K562 (cell line): Measurements from ENCODE around the gene NOM1. TPM values are rescaled to one million over a fixed set of nuclear protein-coding genes. Genes with fewer than 3 reads are reported as not detected.

Experiments
- CBFA2T3 ChIP-seq: fragments of 450-650 bp; IDR thresholded peaks from 2 replicates; pipeline ENCODE4 v1.6.1; 2017
- CHCHD3 ChIP-seq: fragments of 250-450 bp; sonication (Bioruptor Pico); IDR thresholded peaks from 2 replicates; pipeline ENCODE4 v2.1.2; 2022; ENCODE audit warnings: mild to moderate bottlenecking
- CHD2 ChIP-seq: IDR thresholded peaks from 2 replicates; pipeline ENCODE4 v1.6.1; 2011; ENCODE audit warnings: low read depth, low read length
- CHD4 ChIP-seq: fragments of 200-600 bp; sonication (generic); IDR thresholded peaks from 3 replicates; pipeline ENCODE4 v1.6.1; 2012; ENCODE audit warnings: low read depth, mild to moderate bottlenecking, mixed read lengths, low read length, inconsistent platforms; ENCODE audit not compliant: insufficient read depth, insufficient replicate concordance, poor library complexity, severe bottlenecking
- ETV1 ChIP-seq: fragments of 450-650 bp; conservative IDR thresholded peaks from 2 replicates; pipeline ENCODE4 v1.6.1; 2016; ENCODE audit warnings: missing genetic modification characterization, control low read depth, low read depth, missing compliant biosample characterization
- GATAD2B ChIP-seq: fragments of 450-650 bp; IDR thresholded peaks from 2 replicates; pipeline ENCODE4 v1.6.1; 2017; ENCODE audit warnings: mild to moderate bottlenecking, borderline replicate concordance
- JUNB ChIP-seq: fragments of 450-650 bp; formaldehyde crosslinking; conservative IDR thresholded peaks from 2 replicates; pipeline ENCODE4 v1.4.0; 2020; ENCODE audit warnings: mild to moderate bottlenecking
- KDM2B ChIP-seq: fragments of 250-450 bp; sonication (Bioruptor Pico); IDR thresholded peaks from 2 replicates; pipeline ENCODE4 v1.8.0; 2021; ENCODE audit warnings: mild to moderate bottlenecking, moderate library complexity
- KDM4B ChIP-seq, 2 experiments: fragments of 450-650 bp in 1 of 2; sonication (generic) in 1 of 2; IDR thresholded peaks; 2 replicates each; pipeline ENCODE4 v1.6.1; 2016 to 2017; ENCODE audit warnings: borderline replicate concordance in 2 of 2, antibody characterized with exemption in 1 of 2, low read depth in 1 of 2, mild to moderate bottlenecking in 1 of 2
- MXI1 ChIP-seq: IDR thresholded peaks from 2 replicates; pipeline ENCODE4 v1.6.1; 2011; ENCODE audit warnings: low read depth, mild to moderate bottlenecking, improper control_type of control experiment, low read length
- PCBP2 ChIP-seq: fragments of 200-400 bp; formaldehyde crosslinking; IDR thresholded peaks from 2 replicates; pipeline ENCODE4 v1.6.1; 2018; ENCODE audit warnings: low read length, low read depth, mild to moderate bottlenecking, moderate library complexity; ENCODE audit not compliant: poor library complexity, severe bottlenecking
- RBM22 ChIP-seq: fragments of 200-400 bp; formaldehyde crosslinking; IDR thresholded peaks from 2 replicates; pipeline ENCODE4 v1.6.1; 2018; ENCODE audit warnings: low read length, low read depth; ENCODE audit not compliant: poor library complexity, severe bottlenecking
- STAG1 ChIP-seq: sonication (generic); formaldehyde crosslinking; IDR thresholded peaks from 2 replicates; pipeline ENCODE4 v1.5.0; 2020; ENCODE audit warnings: missing genetic modification reagents, borderline replicate concordance
- ZC3H8 ChIP-seq: fragments of 450-650 bp; IDR thresholded peaks from 2 replicates; pipeline ENCODE4 v1.6.1; 2017
- ZNF561 ChIP-seq: fragments of 450-650 bp; formaldehyde crosslinking; conservative IDR thresholded peaks from 2 replicates; pipeline ENCODE4 v1.4.0; 2020; ENCODE audit warnings: mild to moderate bottlenecking, moderate library complexity
- ZNF76 ChIP-seq: fragments of 250-450 bp; sonication (Bioruptor Pico); IDR thresholded peaks from 2 replicates; pipeline ENCODE4 v1.4.0; 2020; ENCODE audit warnings: mild to moderate bottlenecking, moderate library complexity, borderline replicate concordance
- polyA plus RNA-seq, 8 experiments: library from polyadenylated mRNA; depleted of rRNA in 4 of 8; stranded (reverse) in 5 of 8; unstranded in 3 of 8; fragments of >200 nt; fragmentation: Nextera tagmentation in 2 of 8; fragmentation: Illumina TruSeq in 1 of 8; extraction: Ambion mirVana in 2 of 8; extraction: Trizol in 1 of 8; gene quantifications; 2 replicates each; pipeline versions ENCODE4 v1.2.1 to v1.2.3, GENCODE V29; 2011 to 2014; ENCODE audit warnings: inconsistent platforms in 1 of 8, missing spikeins in 1 of 8
- total RNA-seq, 7 experiments: library from RNA; depleted of rRNA in 6 of 7; stranded (reverse); fragments of >200 nt in 6 of 7; fragmentation: Illumina TruSeq in 2 of 7; extraction: Trizol in 2 of 7; gene quantifications; 2 replicates each; pipeline versions ENCODE4 v1.2.1 to v1.2.3, GENCODE V29; 2011 to 2021; ENCODE audit warnings: low replicate concordance in 1 of 7
- TF ChIP-seq, protein P1 (sequence below): fragments of 250-450 bp; sonication (Bioruptor Pico); IDR thresholded peaks from 2 replicates; pipeline ENCODE4 v1.8.0; 2022; ENCODE audit warnings: inconsistent platforms
- TF ChIP-seq, protein P2 (sequence below): sonication (generic); formaldehyde crosslinking; IDR thresholded peaks from 2 replicates; pipeline ENCODE4 v1.8.1; 2023; ENCODE audit warnings: mild to moderate bottlenecking, missing genetic modification reagents
- TF ChIP-seq, protein P3 (sequence below): fragments of 450-650 bp; IDR thresholded peaks from 2 replicates; pipeline ENCODE4 v1.6.1; 2016; ENCODE audit warnings: antibody characterized with exemption
- TF ChIP-seq, protein P4 (sequence below), 2 experiments: IDR thresholded peaks; 2 replicates each; pipeline ENCODE4 v1.6.1; 2012; ENCODE audit warnings: improper control_type of control experiment in 2 of 2, low read depth in 2 of 2, low read length in 2 of 2, borderline replicate concordance in 1 of 2

NOM1 gene
- total and polyA plus RNA-seq, 9 of the 15 experiments (the other 6 are each of a cell fraction or from before 2014, with no cell fraction given): 6.8 to 47.3 (median 37.4) TPM

DNA sequence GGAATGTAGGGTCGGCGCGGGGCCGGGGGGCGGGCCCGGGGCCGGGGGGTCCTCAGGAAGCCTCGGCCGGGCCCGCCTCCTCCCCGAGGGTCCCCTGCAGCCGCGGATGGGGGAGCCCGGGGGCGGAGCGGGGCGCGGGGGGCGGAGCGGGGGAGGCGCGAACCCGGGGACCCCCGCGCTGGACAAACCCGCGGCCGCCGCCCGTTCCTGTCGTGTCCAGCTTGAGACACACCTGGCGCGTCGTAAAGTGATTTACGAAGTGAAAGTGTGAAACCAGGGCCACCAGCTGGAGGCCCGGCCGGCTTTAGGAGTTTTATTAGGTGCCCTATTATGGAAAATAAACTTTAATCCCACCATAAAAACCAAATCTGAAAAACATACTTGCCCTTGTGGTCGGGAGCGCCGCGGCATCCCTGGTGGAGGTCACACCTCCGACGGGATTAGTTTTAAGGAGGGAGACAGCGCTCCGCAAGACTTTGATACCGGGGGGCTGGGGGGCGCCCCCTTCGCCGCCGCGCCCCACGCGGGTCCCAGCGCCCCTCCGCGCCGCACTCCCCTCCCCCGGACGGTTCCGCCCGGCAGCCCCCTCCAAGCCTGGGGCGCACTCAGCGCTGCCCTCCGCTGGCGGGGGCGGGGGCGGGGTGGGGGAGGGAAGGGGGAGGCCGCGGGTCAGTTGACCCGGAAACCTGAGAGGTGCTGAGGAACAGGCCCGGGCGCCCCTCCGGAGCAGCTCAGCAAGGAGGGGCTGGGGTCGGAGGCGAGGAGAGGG is 50.6 kb downstream of the NOM1 start (continued):
- TF ChIP-seq, protein P1, sequence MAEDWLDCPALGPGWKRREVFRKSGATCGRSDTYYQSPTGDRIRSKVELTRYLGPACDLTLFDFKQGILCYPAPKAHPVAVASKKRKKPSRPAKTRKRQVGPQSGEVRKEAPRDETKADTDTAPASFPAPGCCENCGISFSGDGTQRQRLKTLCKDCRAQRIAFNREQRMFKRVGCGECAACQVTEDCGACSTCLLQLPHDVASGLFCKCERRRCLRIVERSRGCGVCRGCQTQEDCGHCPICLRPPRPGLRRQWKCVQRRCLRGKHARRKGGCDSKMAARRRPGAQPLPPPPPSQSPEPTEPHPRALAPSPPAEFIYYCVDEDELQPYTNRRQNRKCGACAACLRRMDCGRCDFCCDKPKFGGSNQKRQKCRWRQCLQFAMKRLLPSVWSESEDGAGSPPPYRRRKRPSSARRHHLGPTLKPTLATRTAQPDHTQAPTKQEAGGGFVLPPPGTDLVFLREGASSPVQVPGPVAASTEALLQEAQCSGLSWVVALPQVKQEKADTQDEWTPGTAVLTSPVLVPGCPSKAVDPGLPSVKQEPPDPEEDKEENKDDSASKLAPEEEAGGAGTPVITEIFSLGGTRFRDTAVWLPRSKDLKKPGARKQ (CRISPR knock-in tag): no peak
- TF ChIP-seq KDM2B (CRISPR knock-in tag) (peak; percentile 64; the same call in 1 of the 2 replicates), CHCHD3 (CRISPR knock-in tag) (no peak), ETV1 (no peak), PCBP2 (no peak), CHD2 (no peak), JUNB (CRISPR knock-in tag) (no peak), RBM22 (no peak), ZNF561 (CRISPR knock-in tag) (no peak), CHD4 (no peak), GATAD2B (no peak), CBFA2T3 (no peak), MXI1 (no peak), ZC3H8 (no peak), ZNF76 (no peak), KDM4B (IDR thresholded peaks at IDR 0.05; ENCODE audit: borderline replicate concordance in 2 of 2, low read depth in 1 of 2) (no peak), STAG1 (CRISPR knock-in tag) (no peak)
- TF ChIP-seq, protein P2, sequence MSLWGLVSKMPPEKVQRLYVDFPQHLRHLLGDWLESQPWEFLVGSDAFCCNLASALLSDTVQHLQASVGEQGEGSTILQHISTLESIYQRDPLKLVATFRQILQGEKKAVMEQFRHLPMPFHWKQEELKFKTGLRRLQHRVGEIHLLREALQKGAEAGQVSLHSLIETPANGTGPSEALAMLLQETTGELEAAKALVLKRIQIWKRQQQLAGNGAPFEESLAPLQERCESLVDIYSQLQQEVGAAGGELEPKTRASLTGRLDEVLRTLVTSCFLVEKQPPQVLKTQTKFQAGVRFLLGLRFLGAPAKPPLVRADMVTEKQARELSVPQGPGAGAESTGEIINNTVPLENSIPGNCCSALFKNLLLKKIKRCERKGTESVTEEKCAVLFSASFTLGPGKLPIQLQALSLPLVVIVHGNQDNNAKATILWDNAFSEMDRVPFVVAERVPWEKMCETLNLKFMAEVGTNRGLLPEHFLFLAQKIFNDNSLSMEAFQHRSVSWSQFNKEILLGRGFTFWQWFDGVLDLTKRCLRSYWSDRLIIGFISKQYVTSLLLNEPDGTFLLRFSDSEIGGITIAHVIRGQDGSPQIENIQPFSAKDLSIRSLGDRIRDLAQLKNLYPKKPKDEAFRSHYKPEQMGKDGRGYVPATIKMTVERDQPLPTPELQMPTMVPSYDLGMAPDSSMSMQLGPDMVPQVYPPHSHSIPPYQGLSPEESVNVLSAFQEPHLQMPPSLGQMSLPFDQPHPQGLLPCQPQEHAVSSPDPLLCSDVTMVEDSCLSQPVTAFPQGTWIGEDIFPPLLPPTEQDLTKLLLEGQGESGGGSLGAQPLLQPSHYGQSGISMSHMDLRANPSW (CRISPR knock-in tag): no peak
- TF ChIP-seq, protein P3, sequence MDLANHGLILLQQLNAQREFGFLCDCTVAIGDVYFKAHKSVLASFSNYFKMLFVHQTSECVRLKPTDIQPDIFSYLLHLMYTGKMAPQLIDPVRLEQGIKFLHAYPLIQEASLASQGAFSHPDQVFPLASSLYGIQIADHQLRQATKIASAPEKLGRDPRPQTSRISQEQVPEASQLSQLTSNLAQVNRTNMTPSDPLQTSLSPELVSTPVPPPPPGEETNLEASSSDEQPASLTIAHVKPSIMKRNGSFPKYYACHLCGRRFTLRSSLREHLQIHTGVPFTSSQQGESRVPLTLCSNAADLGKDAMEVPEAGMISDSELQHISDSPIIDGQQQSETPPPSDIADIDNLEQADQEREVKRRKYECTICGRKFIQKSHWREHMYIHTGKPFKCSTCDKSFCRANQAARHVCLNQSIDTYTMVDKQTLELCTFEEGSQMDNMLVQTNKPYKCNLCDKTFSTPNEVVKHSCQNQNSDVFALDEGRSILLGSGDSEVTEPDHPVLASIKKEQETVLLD: no peak
- TF ChIP-seq, protein P4, sequence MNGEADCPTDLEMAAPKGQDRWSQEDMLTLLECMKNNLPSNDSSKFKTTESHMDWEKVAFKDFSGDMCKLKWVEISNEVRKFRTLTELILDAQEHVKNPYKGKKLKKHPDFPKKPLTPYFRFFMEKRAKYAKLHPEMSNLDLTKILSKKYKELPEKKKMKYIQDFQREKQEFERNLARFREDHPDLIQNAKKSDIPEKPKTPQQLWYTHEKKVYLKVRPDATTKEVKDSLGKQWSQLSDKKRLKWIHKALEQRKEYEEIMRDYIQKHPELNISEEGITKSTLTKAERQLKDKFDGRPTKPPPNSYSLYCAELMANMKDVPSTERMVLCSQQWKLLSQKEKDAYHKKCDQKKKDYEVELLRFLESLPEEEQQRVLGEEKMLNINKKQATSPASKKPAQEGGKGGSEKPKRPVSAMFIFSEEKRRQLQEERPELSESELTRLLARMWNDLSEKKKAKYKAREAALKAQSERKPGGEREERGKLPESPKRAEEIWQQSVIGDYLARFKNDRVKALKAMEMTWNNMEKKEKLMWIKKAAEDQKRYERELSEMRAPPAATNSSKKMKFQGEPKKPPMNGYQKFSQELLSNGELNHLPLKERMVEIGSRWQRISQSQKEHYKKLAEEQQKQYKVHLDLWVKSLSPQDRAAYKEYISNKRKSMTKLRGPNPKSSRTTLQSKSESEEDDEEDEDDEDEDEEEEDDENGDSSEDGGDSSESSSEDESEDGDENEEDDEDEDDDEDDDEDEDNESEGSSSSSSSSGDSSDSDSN (IDR thresholded peaks at IDR 0.05; ENCODE audit: borderline replicate concordance in 1 of 2, low read depth in 2 of 2, low read length in 2 of 2): no peak
